ENCODE data around the gene TOP2A. TPM values are rescaled to one million over a fixed set of nuclear protein-coding genes. Genes with fewer than 3 reads are reported as not detected.

The TOP2A gene
- total and polyA plus RNA-seq, 9 of the 15 experiments (the other 6 are each of a cell fraction or from before 2014, with no cell fraction given) = 133 to 347 (median 259) TPM

GRCh38 chr17:40416671-40417070 lies 1.0 kb downstream of the TOP2A start (continued):
- TF ChIP-seq POLR2AphosphoS5 (IDR thresholded peaks at IDR 0.05; ENCODE audit: control insufficient read depth, insufficient read depth, low read depth, low read length) (0 out of 2 replicates have a peak, but pooled peaks have one; percentile 16), TAL1 (IDR thresholded peaks at IDR 0.05) (no peak), NR1H2 (CRISPR knock-in tag; IDR thresholded peaks at IDR 0.05) (no peak)

DNA sequence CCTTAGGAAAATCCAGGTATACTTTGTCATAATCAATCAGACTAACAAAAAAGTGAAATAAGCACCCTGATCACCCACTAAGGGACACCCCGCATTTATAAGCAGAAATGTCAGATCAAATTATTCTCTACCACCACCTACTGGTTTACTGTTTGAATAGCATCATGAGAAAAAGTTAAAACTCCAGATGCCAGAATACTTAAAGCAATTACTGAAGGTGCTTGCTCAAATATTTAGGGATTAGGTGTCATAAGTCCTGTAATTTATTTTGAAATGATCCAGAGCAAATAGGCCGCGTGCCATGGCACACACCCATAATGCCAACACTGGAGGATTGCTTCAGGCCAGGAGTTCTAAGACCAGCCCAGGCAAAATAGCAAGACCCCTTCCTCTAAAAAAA lies 2.3 kb downstream of the TOP2A start:
- H3K9me1 ChIP-seq (ENCODE audit: control insufficient read depth, insufficient read depth, low read length) = no peaks in the 10 kb centered on the region
- H3K27me3 ChIP-seq (ENCODE audit: control insufficient read depth in 2 of 2, insufficient read depth in 2 of 2, low read length in 2 of 2) = no peaks in the 10 kb centered on the region
- POLR2A ChIA-PET = interaction anchor here (0.7 to 3.4 kb wide), 7 partner anchors 10 to 143 kb away, joined by 3 to 19 read pairs (median 4); partner anchors contain the start of gene IGFBP4
- in situ Hi-C loops (cut with MboI) = no loop called here
- DNase-seq (ENCODE audit: extremely low read depth in 1 of 4, low spot score in 3 of 4) (peak in 2 of 4 experiments; percentile 32 to 42), FAIRE-seq (no peak), ATAC-seq (no peak)
- no peaks in the 10 kb centered on the region for H3K9me3 ChIP-seq (replicated peaks; ENCODE audit: control insufficient read depth, insufficient read depth, low read depth, low read length)
- peaks cover 7 to 15% of the 10 kb centered on the region in 2 experiments for H3K4me1 ChIP-seq (replicated peaks in 1 of 2; ENCODE audit: control insufficient read depth in 2 of 2, insufficient read depth in 2 of 2, low read length in 2 of 2)
- H3K27ac ChIP-seq (ENCODE audit: extremely low read depth, low read depth, low read length) = peak overlapping the region; percentile 8; the same call in 1 of the 3 replicates
- no peak overlapping the region for H2AFZ ChIP-seq (ENCODE audit: low read depth, low read length)
- no TSS peak for BruUV-seq (replicated peaks)
- H4K20me1 ChIP-seq (replicated peaks; ENCODE audit: control insufficient read depth, insufficient read depth, low read length) = no peaks in the 10 kb centered on the region
- intact Hi-C loops (cut with micrococcal nuclease) = no loop called here
- CTCF ChIA-PET (ENCODE audit: low intra/inter-chr PET ratio) = interaction anchor here (0.6 to 1.7 kb wide), 7 partner anchors 53 to 144 kb away, joined by 3 to 10 read pairs (median 3); no protein-coding TSS in a partner anchor
- H3K9ac ChIP-seq (ENCODE audit: insufficient read depth in 1 of 2, low read depth in 2 of 2, low read length in 2 of 2) = peak overlapping the region in 1 of 2 experiments; percentile 96; a peak in 2 of 4 replicates
- WGBS (ENCODE audit: insufficient coverage, low coverage, missing lambda C conversion rate) = 28% methylated on average over 3 of the region's 3 CpGs
- H3K79me2 ChIP-seq (ENCODE audit: control insufficient read depth, insufficient read depth, low read length) = peaks cover 45% of the 10 kb centered on the region
- peaks cover 60% of the 10 kb centered on the region for H3K36me3 ChIP-seq (ENCODE audit: control insufficient read depth, insufficient read depth, low read length)
- no peak overlapping the region; the same call in 1 of the 2 replicates for H3K4me3 ChIP-seq
- peak overlapping the region; percentile 88; the same call in 1 of the 2 replicates for H3K4me2 ChIP-seq (ENCODE audit: insufficient read depth, low read length)
- no peak for TF ChIP-seq HIVEP1 (CRISPR knock-in tag; IDR thresholded peaks at IDR 0.05)
- TF ChIP-seq HDAC6 (IDR thresholded peaks at IDR 0.05; ENCODE audit: low read depth, low read length) = no peak
- TF ChIP-seq BMI1 (IDR thresholded peaks at IDR 0.05; ENCODE audit: low read length) = no peak
- TF ChIP-seq SMC3 (conservative IDR thresholded peaks at IDR 0.05; ENCODE audit: insufficient read depth, low read depth, low read length) = 0 out of 2 replicates have a peak, but pooled peaks have one; percentile 20
- peak; percentile 33 to 42; a peak in 3 of 4 replicates for TF ChIP-seq RAD21 (CRISPR knock-in tag; conservative IDR thresholded peaks at IDR 0.05 in 1 of 2, IDR thresholded peaks at IDR 0.05 in 1 of 2)
- TF ChIP-seq ZNF668 (CRISPR knock-in tag; IDR thresholded peaks at IDR 0.05) = no peak
- peak; percentile 83; the same call in 1 of the 2 replicates for TF ChIP-seq ARID3A (IDR thresholded peaks at IDR 0.05; ENCODE audit: borderline replicate concordance, low read depth, low read length)
- TF ChIP-seq, protein P1, sequence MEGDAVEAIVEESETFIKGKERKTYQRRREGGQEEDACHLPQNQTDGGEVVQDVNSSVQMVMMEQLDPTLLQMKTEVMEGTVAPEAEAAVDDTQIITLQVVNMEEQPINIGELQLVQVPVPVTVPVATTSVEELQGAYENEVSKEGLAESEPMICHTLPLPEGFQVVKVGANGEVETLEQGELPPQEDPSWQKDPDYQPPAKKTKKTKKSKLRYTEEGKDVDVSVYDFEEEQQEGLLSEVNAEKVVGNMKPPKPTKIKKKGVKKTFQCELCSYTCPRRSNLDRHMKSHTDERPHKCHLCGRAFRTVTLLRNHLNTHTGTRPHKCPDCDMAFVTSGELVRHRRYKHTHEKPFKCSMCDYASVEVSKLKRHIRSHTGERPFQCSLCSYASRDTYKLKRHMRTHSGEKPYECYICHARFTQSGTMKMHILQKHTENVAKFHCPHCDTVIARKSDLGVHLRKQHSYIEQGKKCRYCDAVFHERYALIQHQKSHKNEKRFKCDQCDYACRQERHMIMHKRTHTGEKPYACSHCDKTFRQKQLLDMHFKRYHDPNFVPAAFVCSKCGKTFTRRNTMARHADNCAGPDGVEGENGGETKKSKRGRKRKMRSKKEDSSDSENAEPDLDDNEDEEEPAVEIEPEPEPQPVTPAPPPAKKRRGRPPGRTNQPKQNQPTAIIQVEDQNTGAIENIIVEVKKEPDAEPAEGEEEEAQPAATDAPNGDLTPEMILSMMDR (IDR thresholded peaks at IDR 0.05 in 2 of 3, conservative IDR thresholded peaks at IDR 0.05 in 1 of 3; ENCODE audit: insufficient read depth in 2 of 3, low read depth in 1 of 3, low read length in 3 of 3) = peak; percentile 34 to 65 (median 55); a peak in 4 of 6 replicates
- TF ChIP-seq THRAP3 (IDR thresholded peaks at IDR 0.05; ENCODE audit: borderline replicate concordance) = 0 out of 2 replicates have a peak, but pooled peaks have one; percentile 20
